Endothelial cell of umbilical vein (primary cell): ENCODE measurements around the gene MVB12B. TPM values are rescaled to one million over a fixed set of nuclear protein-coding genes. Genes with fewer than 3 reads are reported as not detected.

Experiments
- BruUV-seq: library from RNA; stranded (reverse); fragments of 400-500 nt; replicated peaks from 2 replicates; lab custom pipeline; 2021; lab: Mats Ljungman, UMichigan
- CTCF ChIA-PET: fragments of 300-600, 350-600 bp; sonication (Branson Sonifier 250); formaldehyde crosslinking; loops from one replicate; lab custom pipeline; 2021; ENCODE audit warnings: antibody characterized with exemption, inconsistent platforms; lab: Charles Lee
- POLR2A ChIA-PET: fragments of 300-600, 350-600 bp; sonication (Branson Sonifier 250); formaldehyde crosslinking; loops from one replicate; lab custom pipeline; 2021; ENCODE audit warnings: antibody characterized with exemption, inconsistent platforms; lab: Charles Lee
- DNase-seq: peaks from one replicate; pipeline ENCODE4 v3.0.0-alpha.2; 2011; ENCODE audit warnings: low read depth, low spot score
- FAIRE-seq: peaks from 2 replicates; lab custom pipeline; 2011; peaks lifted over from hg19 to GRCh38; lab: Jason Lieb, UNC
- H2AFZ ChIP-seq: 2 replicates; pipeline ENCODE4 v1.6.0; 2012; ENCODE audit warnings: low read depth, low read length, control low read depth, inconsistent platforms
- H3K27ac ChIP-seq: 2 replicates; pipeline ENCODE4 v1.5.1; 2011; ENCODE audit warnings: low read depth, mild to moderate bottlenecking, control low read depth, low read length, moderate library complexity; ENCODE audit not compliant: insufficient read depth
- H3K27me3 ChIP-seq, 2 experiments: 2 replicates each; pipeline versions ENCODE4 v1.6.0 to v1.6.1; 2011; ENCODE audit warnings: low read length in 2 of 2, mixed read lengths in 1 of 2; ENCODE audit not compliant: control insufficient read depth in 2 of 2, insufficient read depth in 2 of 2
- H3K36me3 ChIP-seq, 2 experiments: 2 replicates in 1 of 2; 3 replicates in 1 of 2; pipeline ENCODE4 v1.5.1; 2011; ENCODE audit warnings: low read length in 2 of 2, mild to moderate bottlenecking in 1 of 2, moderate library complexity in 1 of 2; ENCODE audit not compliant: control insufficient read depth in 2 of 2, insufficient read depth in 2 of 2; ENCODE audit errors: extremely low read depth in 1 of 2
- H3K4me1 ChIP-seq: 3 replicates; pipeline ENCODE4 v1.5.1; 2011; ENCODE audit warnings: mild to moderate bottlenecking, low read length; ENCODE audit not compliant: control insufficient read depth, insufficient read depth; ENCODE audit errors: extremely low read depth
- H3K4me2 ChIP-seq: 2 replicates; pipeline ENCODE4 v1.6.1; 2011; ENCODE audit warnings: low read length, control low read depth, mixed read lengths; ENCODE audit not compliant: insufficient read depth
- H3K4me3 ChIP-seq, 3 experiments: fragments of 200-600 bp in 1 of 3; sonication (generic), shearing (Covaris generic) in 1 of 3; replicated peaks in 1 of 3; 2 replicates each; pipeline ENCODE4 v1.5.1; 2011 to 2016; ENCODE audit warnings: control low read depth in 3 of 3, low read length in 3 of 3, mild to moderate bottlenecking in 2 of 3, inconsistent platforms in 1 of 3, low read depth in 1 of 3, moderate library complexity in 1 of 3; ENCODE audit not compliant: insufficient read depth in 1 of 3
- H3K79me2 ChIP-seq: 2 replicates; pipeline ENCODE4 v1.6.0; 2012; ENCODE audit warnings: low read length, inconsistent platforms; ENCODE audit not compliant: control insufficient read depth, insufficient read depth
- H3K9ac ChIP-seq: replicated peaks from 2 replicates; pipeline ENCODE3; 2011; ENCODE audit warnings: low read length, control low read depth; ENCODE audit not compliant: insufficient read depth; ENCODE audit errors: extremely low read depth
- H3K9me1 ChIP-seq: replicated peaks from 3 replicates; pipeline ENCODE4 v1.6.0; 2011; ENCODE audit warnings: mild to moderate bottlenecking, low read length; ENCODE audit not compliant: control insufficient read depth, insufficient read depth; ENCODE audit errors: extremely low read depth
- H3K9me3 ChIP-seq: replicated peaks from 2 replicates; pipeline ENCODE4 v1.5.1; 2012; ENCODE audit warnings: low read length, inconsistent platforms; ENCODE audit not compliant: control insufficient read depth, insufficient read depth
- H4K20me1 ChIP-seq: replicated peaks from 2 replicates; pipeline ENCODE3; 2011; ENCODE audit warnings: mild to moderate bottlenecking, low read length; ENCODE audit not compliant: control insufficient read depth, insufficient read depth; ENCODE audit errors: extremely low read depth
- EZH2 ChIP-seq: IDR thresholded peaks from 2 replicates; pipeline ENCODE4 v1.6.1; 2012; ENCODE audit warnings: borderline replicate concordance, low read depth, mild to moderate bottlenecking, moderate library complexity, low read length, inconsistent platforms; ENCODE audit not compliant: severe bottlenecking
- FOS ChIP-seq: IDR thresholded peaks from 2 replicates; pipeline ENCODE4 v1.6.1; 2011; ENCODE audit warnings: mild to moderate bottlenecking, low read length, moderate library complexity, borderline replicate concordance; ENCODE audit not compliant: insufficient read depth
- JUN ChIP-seq: IDR thresholded peaks from 2 replicates; pipeline ENCODE4 v1.6.1; 2011; ENCODE audit warnings: borderline replicate concordance, low read depth; ENCODE audit not compliant: insufficient read length, insufficient read depth
- POLR2A ChIP-seq: IDR thresholded peaks from 2 replicates; pipeline ENCODE4 v1.6.1; 2012; ENCODE audit warnings: low read depth, mild to moderate bottlenecking, control low read depth, low read length
- POLR2AphosphoS5 ChIP-seq: IDR thresholded peaks from 2 replicates; pipeline ENCODE4 v1.6.1; 2012; ENCODE audit warnings: low read depth, mild to moderate bottlenecking, control low read depth, low read length, moderate library complexity; ENCODE audit not compliant: insufficient read depth
- dilution Hi-C: fragments of 300-500 bp; cut with MboI; formaldehyde crosslinking; loops from one replicate; pipeline ENCODE4 v1.15.0; 2019; ENCODE audit warnings: low sequenced_read_pairs; ENCODE audit not compliant: extremely low pct_ligation_motif_present
- intact Hi-C: fragments of 100-400 bp; cut with micrococcal nuclease; formaldehyde crosslinking; loops from one replicate; pipeline ENCODE4 v1.10.0; 2022
- polyA plus RNA-seq, 4 experiments: library from polyadenylated mRNA; depleted of rRNA in 3 of 4; stranded (reverse) in 3 of 4; unstranded in 1 of 4; fragments of >200 nt; gene quantifications; 2 replicates each; pipeline versions ENCODE4 v1.2.1 to v1.2.3, GENCODE V29; 2011 to 2012; ENCODE audit warnings: missing spikeins in 1 of 4
- total RNA-seq: library from RNA; stranded (reverse); gene quantifications from 2 replicates; pipeline ENCODE4 v1.2.3, GENCODE V29; 2021
- TF ChIP-seq, protein P1 (sequence below), 2 donors: IDR thresholded peaks; 1 replicate in 1 of 2; 2 replicates in 1 of 2; pipeline ENCODE4 v1.5.1; 2011; ENCODE audit warnings: low read length in 2 of 2, mild to moderate bottlenecking in 2 of 2, moderate library complexity in 2 of 2, control low read depth in 1 of 2, inconsistent platforms in 1 of 2, low read depth in 1 of 2; ENCODE audit not compliant: insufficient read depth in 1 of 2; ENCODE audit errors: extremely low read depth in 1 of 2
- TF ChIP-seq, protein P2 (sequence below): IDR thresholded peaks from 2 replicates; pipeline ENCODE4 v1.6.1; 2011; ENCODE audit not compliant: insufficient read depth, insufficient read length

MVB12B gene
- total and polyA plus RNA-seq, 2 donors (not counting 3 experiments of a cell fraction or from before 2014, with no cell fraction given): 6.6 to 17.3 TPM

DNA sequence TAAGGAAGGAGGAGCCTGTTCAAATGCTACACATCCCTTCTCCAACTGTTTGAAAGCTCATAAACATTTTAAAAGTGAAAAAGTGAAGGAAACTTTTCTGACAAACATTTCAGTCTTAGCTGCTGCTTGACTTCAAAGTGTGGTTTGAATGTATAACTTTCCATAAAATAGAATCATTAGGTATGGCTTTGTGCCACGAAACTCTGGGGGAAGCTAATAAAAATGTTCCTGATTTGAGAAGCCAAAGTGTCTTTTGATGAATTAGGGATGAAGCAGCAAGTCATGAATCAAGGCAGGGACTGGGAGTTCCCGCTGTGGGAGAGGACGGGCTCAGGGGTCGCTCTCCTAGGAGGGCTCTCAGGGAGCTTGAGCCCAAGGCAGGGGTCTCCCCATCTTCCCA is 15.3 kb downstream of the MVB12B start:
- Histone ChIP-seq H3K4me1 (no peaks in the 10 kb centered on the region), H3K9me1 (no peaks in the 10 kb centered on the region), H3K36me3 (peaks cover 2 to 11% of the 10 kb centered on the region in 2 experiments), H3K9me3 (no peaks in the 10 kb centered on the region), H4K20me1 (no peaks in the 10 kb centered on the region), H2AFZ (no peak overlapping the region), H3K79me2 (no peaks in the 10 kb centered on the region), H3K9ac (no peak overlapping the region), H3K4me2 (no peak overlapping the region), H3K4me3 (no peak overlapping the region), H3K27ac (no peak overlapping the region), H3K27me3 (no peaks in the 10 kb centered on the region)
- POLR2A ChIA-PET: no interaction called here
- intact Hi-C loops (no loop called here), dilution Hi-C loops (no loop called here)
- FAIRE-seq (no peak), DNase-seq (no peak)
- TF ChIP-seq, protein P1, sequence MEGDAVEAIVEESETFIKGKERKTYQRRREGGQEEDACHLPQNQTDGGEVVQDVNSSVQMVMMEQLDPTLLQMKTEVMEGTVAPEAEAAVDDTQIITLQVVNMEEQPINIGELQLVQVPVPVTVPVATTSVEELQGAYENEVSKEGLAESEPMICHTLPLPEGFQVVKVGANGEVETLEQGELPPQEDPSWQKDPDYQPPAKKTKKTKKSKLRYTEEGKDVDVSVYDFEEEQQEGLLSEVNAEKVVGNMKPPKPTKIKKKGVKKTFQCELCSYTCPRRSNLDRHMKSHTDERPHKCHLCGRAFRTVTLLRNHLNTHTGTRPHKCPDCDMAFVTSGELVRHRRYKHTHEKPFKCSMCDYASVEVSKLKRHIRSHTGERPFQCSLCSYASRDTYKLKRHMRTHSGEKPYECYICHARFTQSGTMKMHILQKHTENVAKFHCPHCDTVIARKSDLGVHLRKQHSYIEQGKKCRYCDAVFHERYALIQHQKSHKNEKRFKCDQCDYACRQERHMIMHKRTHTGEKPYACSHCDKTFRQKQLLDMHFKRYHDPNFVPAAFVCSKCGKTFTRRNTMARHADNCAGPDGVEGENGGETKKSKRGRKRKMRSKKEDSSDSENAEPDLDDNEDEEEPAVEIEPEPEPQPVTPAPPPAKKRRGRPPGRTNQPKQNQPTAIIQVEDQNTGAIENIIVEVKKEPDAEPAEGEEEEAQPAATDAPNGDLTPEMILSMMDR (IDR thresholded peaks at IDR 0.05; ENCODE audit: extremely low read depth in 1 of 2, insufficient read depth in 1 of 2, low read depth in 1 of 2, low read length in 2 of 2): no peak
- TF ChIP-seq, protein P2, sequence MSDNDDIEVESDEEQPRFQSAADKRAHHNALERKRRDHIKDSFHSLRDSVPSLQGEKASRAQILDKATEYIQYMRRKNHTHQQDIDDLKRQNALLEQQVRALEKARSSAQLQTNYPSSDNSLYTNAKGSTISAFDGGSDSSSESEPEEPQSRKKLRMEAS: no peak
- TF ChIP-seq FOS: no peak
- BruUV-seq: no TSS peak
- CTCF ChIA-PET: no interaction called here

DNA sequence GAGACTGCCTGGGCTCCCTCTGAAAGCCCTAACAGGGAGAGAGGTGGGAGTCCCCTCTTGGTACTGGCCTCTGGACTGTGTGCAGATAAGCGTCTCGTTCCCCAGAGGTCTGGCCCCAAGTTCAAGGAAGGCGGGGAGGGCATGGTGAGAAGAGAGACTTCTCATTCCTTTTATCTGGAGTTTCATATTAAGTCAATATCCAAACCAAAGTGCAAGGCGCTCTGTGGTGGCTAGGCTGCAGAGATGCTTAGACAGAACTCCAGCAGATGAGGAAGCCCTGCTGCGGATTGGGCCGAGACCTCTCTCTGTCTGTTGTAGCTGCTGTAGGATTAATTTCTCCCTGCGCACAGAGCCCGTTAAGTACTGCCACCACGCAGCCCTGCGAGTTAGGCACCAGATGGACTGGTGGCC is 16.0 kb downstream of the MVB12B start:
- CTCF ChIA-PET: interaction anchor here (3.3 kb wide), 1 partner anchor 55 kb away, joined by 10 read pairs; no protein-coding TSS in a partner anchor

More for the DNA sequence above, 16.0 kb downstream of the MVB12B start:
- TF ChIP-seq POLR2A (no peak), EZH2 (no peak), JUN (no peak), POLR2AphosphoS5 (no peak), FOS (no peak)
- TF ChIP-seq, protein P2: no peak
- TF ChIP-seq, protein P1 (IDR thresholded peaks at IDR 0.05; ENCODE audit: extremely low read depth in 1 of 2, insufficient read depth in 1 of 2, low read depth in 1 of 2, low read length in 2 of 2): no peak
- POLR2A ChIA-PET: no interaction called here
- Histone ChIP-seq H3K27ac (no peak overlapping the region), H3K27me3 (no peaks in the 10 kb centered on the region), H3K4me2 (no peak overlapping the region), H3K9ac (no peak overlapping the region), H3K9me3 (no peaks in the 10 kb centered on the region), H4K20me1 (no peaks in the 10 kb centered on the region), H3K4me1 (no peaks in the 10 kb centered on the region), H3K4me3 (no peak overlapping the region), H2AFZ (no peak overlapping the region), H3K36me3 (peaks cover 2 to 11% of the 10 kb centered on the region in 2 experiments), H3K79me2 (no peaks in the 10 kb centered on the region), H3K9me1 (no peaks in the 10 kb centered on the region)
- DNase-seq: no peak
- intact Hi-C loops (no loop called here), dilution Hi-C loops (no loop called here)
- no TSS peak for BruUV-seq
- no peak for FAIRE-seq
